BLaER1 treated with 17β-estradiol and CSF1 and Interleukin-3, amounts not matched to agents 10 nM and 100 nM (cell line): ENCODE results near the gene UCHL5.

Experiments
- H3K27ac ChIP-seq, 11 experiments: shearing (Covaris generic); formaldehyde crosslinking; 2 replicates each; pipeline ENCODE4 v1.8.1; 2022
- H3K27me3 ChIP-seq, 11 experiments: shearing (Covaris generic); formaldehyde crosslinking; 2 replicates each; pipeline ENCODE4 v1.8.1; 2022
- H3K36me3 ChIP-seq, 11 experiments: shearing (Covaris generic); formaldehyde crosslinking; 2 replicates each; pipeline ENCODE4 v1.8.1; 2022
- H3K4me1 ChIP-seq, 10 experiments: shearing (Covaris generic); formaldehyde crosslinking; 2 replicates each; pipeline ENCODE4 v1.8.1; 2022
- H3K4me2 ChIP-seq, 11 experiments: shearing (Covaris generic); formaldehyde crosslinking; 2 replicates each; pipeline ENCODE4 v1.8.1; 2022
- H3K4me3 ChIP-seq, 10 experiments: shearing (Covaris generic); formaldehyde crosslinking; 2 replicates each; pipeline ENCODE4 v1.8.1; 2022
- H3K9ac ChIP-seq, 11 experiments: shearing (Covaris generic); formaldehyde crosslinking; 2 replicates each; pipeline ENCODE4 v1.8.1; 2022
- H3K9me3 ChIP-seq, 11 experiments: shearing (Covaris generic); formaldehyde crosslinking; replicated peaks in 1 of 11; 2 replicates each; pipeline ENCODE4 v1.8.1; 2022
- H4K20me1 ChIP-seq, 11 experiments: shearing (Covaris generic); formaldehyde crosslinking; 2 replicates each; pipeline ENCODE4 v1.8.1; 2022
- Cebpa-rat ChIP-seq, 11 experiments: shearing (Covaris generic); IDR thresholded peaks; 2 replicates each; pipeline ENCODE4 v1.8.1; 2022

Gene UCHL5

DNA sequence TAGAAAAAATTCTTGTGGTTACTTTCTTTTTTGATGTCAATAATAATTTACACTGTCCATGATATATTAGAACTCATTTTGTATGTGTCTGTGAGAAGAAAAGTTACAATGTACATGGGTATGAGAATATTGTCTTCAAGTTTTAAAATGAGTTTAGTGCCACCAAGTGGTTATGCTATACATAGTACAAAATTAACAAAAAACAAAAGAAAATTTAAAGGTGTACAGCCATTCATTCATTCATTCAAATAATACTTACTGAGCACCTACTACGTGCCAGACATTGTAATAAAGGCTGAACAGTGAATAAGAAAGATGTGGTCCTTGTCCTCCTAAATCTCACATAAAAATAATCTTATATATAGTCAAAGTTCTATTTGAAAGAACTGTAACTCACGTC lies 27.7 kb downstream of the UCHL5 start:
- no peaks in the 10 kb centered on the region for H3K4me1 ChIP-seq
- no peaks in the 10 kb centered on the region for H3K27me3 ChIP-seq
- H3K4me3 ChIP-seq = no peak overlapping the region
- H3K27ac ChIP-seq = no peak overlapping the region
- H3K9ac ChIP-seq = no peak overlapping the region
- peaks cover 27 to 65% (median 53%) of the 10 kb centered on the region in 11 experiments for H3K36me3 ChIP-seq
- peaks cover 0 to 26% (median 0%) of the 10 kb centered on the region in 11 experiments; a peak in 7 of 22 replicates for H4K20me1 ChIP-seq
- no peak for TF ChIP-seq Cebpa-rat (IDR thresholded peaks at IDR 0.05)
- no peak overlapping the region for H3K4me2 ChIP-seq
- peaks cover 3 to 20% (median 11%) of the 10 kb centered on the region in 11 experiments; a peak in 13 of 22 replicates for H3K9me3 ChIP-seq

GRCh38 chr1:193030280-193030679 lies 28.9 kb downstream of the UCHL5 start:
- Histone ChIP-seq H3K36me3 (peaks cover 39 to 65% (median 58%) of the 10 kb centered on the region in 11 experiments), H3K27me3 (no peaks in the 10 kb centered on the region), H3K4me1 (no peaks in the 10 kb centered on the region), H4K20me1 (peaks cover 0 to 21% (median 0%) of the 10 kb centered on the region in 11 experiments; a peak in 7 of 22 replicates), H3K9me3 (peaks cover under 1 to 16% (median 8%) of the 10 kb centered on the region in 11 experiments; a peak in 13 of 22 replicates), H3K9ac (no peak overlapping the region), H3K4me3 (no peak overlapping the region), H3K4me2 (no peak overlapping the region), H3K27ac (no peak overlapping the region)
- no peak for TF ChIP-seq Cebpa-rat (IDR thresholded peaks at IDR 0.05)

- H3K4me2 ChIP-seq = no peak overlapping the region
- H3K4me3 ChIP-seq = no peak overlapping the region
- no peak for TF ChIP-seq Cebpa-rat (IDR thresholded peaks at IDR 0.05)
- H3K9me3 ChIP-seq = no peaks in the 10 kb centered on the region
- peaks cover 0 to 5% (median 0%) of the 10 kb centered on the region in 11 experiments; a peak in 2 of 22 replicates for H4K20me1 ChIP-seq
- no peaks in the 10 kb centered on the region for H3K4me1 ChIP-seq
- H3K36me3 ChIP-seq = peaks cover 52 to 92% (median 69%) of the 10 kb centered on the region in 11 experiments
- H3K27ac ChIP-seq = peak overlapping the region in 1 of 11 experiments; percentile 5; a peak in 1 of 22 replicates
- H3K9ac ChIP-seq = no peak overlapping the region
- H3K27me3 ChIP-seq = no peaks in the 10 kb centered on the region
These were observed 33.9 kb downstream of the UCHL5 start for GRCh38 chr1:193025218-193025617.

DNA sequence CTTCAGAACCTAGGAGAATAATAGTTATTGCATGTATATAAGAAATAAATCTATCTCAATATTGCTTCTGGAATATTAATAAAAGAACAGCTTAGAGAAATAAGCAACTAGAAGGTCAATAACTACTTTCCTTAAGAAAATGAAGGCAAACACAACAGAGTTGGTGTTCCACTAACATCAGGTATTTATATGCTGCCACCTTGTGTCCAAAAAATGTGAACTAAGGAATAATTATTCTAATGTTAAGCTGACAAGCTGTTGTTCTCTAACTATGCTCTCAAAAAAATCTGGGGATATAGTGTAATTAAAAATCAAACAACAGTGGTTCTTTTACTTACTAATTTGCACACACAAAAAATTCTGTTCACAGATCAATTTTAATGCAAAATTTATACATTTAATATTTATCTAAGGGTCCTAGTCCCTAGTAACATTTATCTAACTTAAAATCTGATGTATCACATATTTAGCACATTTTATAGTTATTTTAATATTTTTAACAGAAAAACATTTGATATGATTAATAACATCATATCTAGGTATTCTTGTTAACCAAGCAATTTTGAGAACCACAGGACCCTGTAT lies 39.6 kb downstream of the UCHL5 start:
- Histone ChIP-seq H3K9ac (no peak overlapping the region), H4K20me1 (no peaks in the 10 kb centered on the region), H3K27ac (peak overlapping the region in 9 of 11 experiments; percentile 17 to 67 (median 46); a peak in 15 of 22 replicates), H3K4me1 (peaks cover 0 to 8% (median 0%) of the 10 kb centered on the region in 10 experiments; a peak in 6 of 20 replicates), H3K4me2 (0 out of 22 replicates have a peak overlapping the region, but pooled peaks of 2 of the 11 experiments have one; percentile 7 to 19), H3K27me3 (no peaks in the 10 kb centered on the region), H3K36me3 (peaks cover 17 to 75% (median 29%) of the 10 kb centered on the region in 11 experiments), H3K4me3 (no peak overlapping the region), H3K9me3 (no peaks in the 10 kb centered on the region)
- TF ChIP-seq Cebpa-rat (IDR thresholded peaks at IDR 0.05) = no peak

GRCh38 chr1:193016788-193017187 lies 42.4 kb downstream of the UCHL5 start:
- H3K4me2 ChIP-seq = no peak overlapping the region

DNA sequence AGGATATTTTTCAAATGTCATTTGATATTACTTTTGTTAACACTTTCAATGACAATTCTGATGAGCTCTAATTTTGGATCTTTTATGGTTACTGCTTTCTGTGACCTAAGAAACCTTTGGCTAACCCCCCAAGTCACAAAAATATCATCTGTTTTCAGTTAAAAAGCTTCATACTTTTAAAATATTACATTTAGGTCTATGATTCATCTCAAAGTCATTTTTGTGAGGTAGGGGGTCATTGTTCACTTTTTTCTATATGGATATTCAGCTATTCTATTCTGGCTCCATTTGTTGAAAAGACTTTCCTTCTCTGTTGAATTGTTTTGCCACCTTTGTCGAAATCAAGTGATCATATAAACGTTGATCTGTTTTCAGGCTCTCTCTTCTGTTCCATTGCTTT lies 44.8 kb downstream of the UCHL5 start:
- Histone ChIP-seq H3K4me3 (no peak overlapping the region), H3K9ac (no peak overlapping the region), H3K9me3 (no peaks in the 10 kb centered on the region), H3K4me1 (peaks cover 0 to 27% (median 0%) of the 10 kb centered on the region in 10 experiments; a peak in 7 of 20 replicates), H3K4me2 (no peak overlapping the region), H3K36me3 (peaks cover 0 to 48% (median 7%) of the 10 kb centered on the region in 11 experiments; a peak in 11 of 22 replicates), H3K27me3 (no peaks in the 10 kb centered on the region), H3K27ac (no peak overlapping the region), H4K20me1 (no peaks in the 10 kb centered on the region)
- TF ChIP-seq Cebpa-rat (IDR thresholded peaks at IDR 0.05) = no peak

More at GRCh38 chr1:193016788-193017187, 42.4 kb downstream of the UCHL5 start:
- no peak overlapping the region for H3K27ac ChIP-seq
- H3K4me1 ChIP-seq = peaks cover 0 to 21% (median 0%) of the 10 kb centered on the region in 10 experiments; a peak in 7 of 20 replicates
- H3K36me3 ChIP-seq = peaks cover 3 to 64% (median 14%) of the 10 kb centered on the region in 11 experiments; a peak in 15 of 22 replicates
- H4K20me1 ChIP-seq = no peaks in the 10 kb centered on the region
- no peak for TF ChIP-seq Cebpa-rat (IDR thresholded peaks at IDR 0.05)
- H3K9ac ChIP-seq = no peak overlapping the region
- H3K27me3 ChIP-seq = no peaks in the 10 kb centered on the region
- H3K9me3 ChIP-seq = no peaks in the 10 kb centered on the region
- no peak overlapping the region for H3K4me3 ChIP-seq

- Histone ChIP-seq H3K9ac (no peak overlapping the region), H3K4me1 (peaks cover 0 to 21% (median 0%) of the 10 kb centered on the region in 10 experiments; a peak in 4 of 20 replicates), H3K4me3 (no peak overlapping the region)
These were observed 45.5 kb downstream of the UCHL5 start for GRCh38 chr1:193013707-193014106.

DNA sequence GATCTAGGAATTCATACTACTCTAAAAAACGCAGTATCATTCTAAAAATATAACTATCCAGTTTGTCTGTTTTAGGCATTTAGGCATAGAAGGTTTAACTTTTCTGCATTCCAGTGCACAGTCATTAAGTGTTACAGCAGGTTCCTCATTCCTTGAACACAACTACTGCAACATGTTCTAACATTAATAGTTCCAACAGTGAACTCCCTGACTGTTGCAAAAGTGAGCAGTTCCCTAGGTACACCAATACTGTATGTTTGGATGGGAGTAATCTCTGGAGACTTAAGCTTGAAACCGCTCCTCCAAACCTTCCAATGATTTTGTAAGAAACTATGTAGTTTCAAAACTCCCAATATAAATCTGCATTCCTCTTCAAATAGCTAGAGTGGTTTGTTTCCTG lies 46.2 kb downstream of the UCHL5 start:
- TF ChIP-seq Cebpa-rat (IDR thresholded peaks at IDR 0.05) = no peak
- no peaks in the 10 kb centered on the region for H4K20me1 ChIP-seq
- H3K36me3 ChIP-seq = peaks cover 0 to 39% (median 7%) of the 10 kb centered on the region in 11 experiments; a peak in 11 of 22 replicates
- H3K9me3 ChIP-seq = no peaks in the 10 kb centered on the region
- H3K27me3 ChIP-seq = no peaks in the 10 kb centered on the region
- H3K4me1 ChIP-seq = peaks cover 0 to 21% (median 0%) of the 10 kb centered on the region in 10 experiments; a peak in 4 of 20 replicates
- H3K9ac ChIP-seq = no peak overlapping the region
- no peak overlapping the region for H3K4me3 ChIP-seq
- H3K4me2 ChIP-seq = peak overlapping the region in 2 of 11 experiments; percentile 5 to 15; a peak in 1 of 22 replicates
- H3K27ac ChIP-seq = no peak overlapping the region

More at GRCh38 chr1:193013707-193014106, 45.5 kb downstream of the UCHL5 start:
- Histone ChIP-seq H3K4me2 (no peak overlapping the region), H3K27ac (no peak overlapping the region), H3K27me3 (no peaks in the 10 kb centered on the region), H3K36me3 (peaks cover 0 to 44% (median 7%) of the 10 kb centered on the region in 11 experiments; a peak in 11 of 22 replicates), H4K20me1 (no peaks in the 10 kb centered on the region), H3K9me3 (no peaks in the 10 kb centered on the region)
- no peak for TF ChIP-seq Cebpa-rat (IDR thresholded peaks at IDR 0.05)

- Histone ChIP-seq H3K9ac (no peak overlapping the region), H3K9me3 (peaks cover 1 to 6% (median 3%) of the 10 kb centered on the region in 11 experiments; a peak in 10 of 22 replicates), H3K4me3 (no peak overlapping the region), H3K27ac (no peak overlapping the region), H4K20me1 (no peaks in the 10 kb centered on the region), H3K36me3 (peaks cover 0 to 33% (median 6%) of the 10 kb centered on the region in 11 experiments; a peak in 11 of 22 replicates), H3K4me1 (peaks cover 0 to 21% (median 0%) of the 10 kb centered on the region in 10 experiments; a peak in 4 of 20 replicates), H3K4me2 (no peak overlapping the region), H3K27me3 (no peaks in the 10 kb centered on the region)
- no peak for TF ChIP-seq Cebpa-rat (IDR thresholded peaks at IDR 0.05)
These were observed 47.8 kb downstream of the UCHL5 start for GRCh38 chr1:193011406-193011805.
